DND-41 (cell line): ENCODE measurements around the gene STEAP4.

Source experiments
- ATAC-seq: fragments of 200-7000 bp; cut with Tn5 transposase; 3 replicates; pipeline ENCODE4 v1.9.1; 2021; ENCODE audit warnings: low read depth; ENCODE audit not compliant: insufficient read depth
- DNase-seq: peaks from one replicate; pipeline ENCODE4 v3.0.0-alpha.2; 2020
- H2AFZ ChIP-seq: 2 replicates; pipeline ENCODE4 v1.6.0; 2012; ENCODE audit warnings: low read depth, low read length
- H3K27ac ChIP-seq: 2 replicates; pipeline ENCODE4 v1.5.1; 2012; ENCODE audit warnings: low read length, inconsistent platforms
- H3K27me3 ChIP-seq: fragments of 200-600 bp; sonication (generic); 2 replicates; pipeline ENCODE4 v1.6.0; 2012; ENCODE audit warnings: low read length, mild to moderate bottlenecking, inconsistent platforms; ENCODE audit not compliant: insufficient read depth, poor library complexity
- H3K36me3 ChIP-seq: 2 replicates; pipeline ENCODE4 v1.5.1; 2012; ENCODE audit warnings: low read length, inconsistent platforms; ENCODE audit not compliant: insufficient read depth
- H3K4me1 ChIP-seq: 2 replicates; pipeline ENCODE4 v1.5.1; 2012; ENCODE audit warnings: mild to moderate bottlenecking, low read length; ENCODE audit not compliant: insufficient read depth
- H3K4me2 ChIP-seq: 2 replicates; pipeline ENCODE4 v1.6.0; 2012; ENCODE audit warnings: mild to moderate bottlenecking, moderate library complexity, low read length, inconsistent platforms; ENCODE audit not compliant: insufficient read depth
- H3K4me3 ChIP-seq, 2 experiments: fragments of 200-600 bp in 1 of 2; shearing (Covaris generic) in 1 of 2; 2 replicates each; pipeline ENCODE4 v1.5.1; 2012 to 2016; ENCODE audit warnings: inconsistent platforms in 2 of 2, low read length in 2 of 2, mild to moderate bottlenecking in 2 of 2, low read depth in 1 of 2, moderate library complexity in 1 of 2
- H3K79me2 ChIP-seq: 2 replicates; pipeline ENCODE4 v1.6.0; 2012; ENCODE audit warnings: low read length, inconsistent platforms; ENCODE audit not compliant: insufficient read depth
- H3K9ac ChIP-seq: 2 replicates; pipeline ENCODE4 v1.6.0; 2012; ENCODE audit warnings: low read depth, mild to moderate bottlenecking, inconsistent platforms, low read length, moderate library complexity
- H3K9me3 ChIP-seq: 2 replicates; pipeline ENCODE4 v1.5.1; 2012; ENCODE audit warnings: low read length, moderate library complexity, mild to moderate bottlenecking, inconsistent platforms; ENCODE audit not compliant: insufficient read depth, severe bottlenecking
- H4K20me1 ChIP-seq: 2 replicates; pipeline ENCODE4 v1.6.0; 2012; ENCODE audit warnings: low read length; ENCODE audit not compliant: insufficient read depth
- EZH2 ChIP-seq: IDR thresholded peaks from 3 replicates; pipeline ENCODE4 v1.6.1; 2012; ENCODE audit warnings: borderline replicate concordance, low read depth, mild to moderate bottlenecking, moderate library complexity, low read length, inconsistent platforms; ENCODE audit not compliant: severe bottlenecking
- TF ChIP-seq, protein P1 (sequence below): IDR thresholded peaks from 2 replicates; pipeline ENCODE4 v1.5.1; 2012; ENCODE audit warnings: borderline replicate concordance, low read length, moderate library complexity, mild to moderate bottlenecking; ENCODE audit not compliant: poor library complexity, severe bottlenecking; ENCODE audit errors: extremely low read depth

STEAP4 gene

GRCh38 chr7:88310956-88311674 is 4.4 kb upstream of the STEAP4 start:
- H3K79me2 ChIP-seq: no peaks in the 10 kb centered on the region
- no peak overlapping the region for H3K9ac ChIP-seq
- H3K4me2 ChIP-seq: no peak overlapping the region
- no peaks in the 10 kb centered on the region for H3K4me1 ChIP-seq
- DNase-seq (no peak), ATAC-seq (no peak)
- H3K9me3 ChIP-seq: no peaks in the 10 kb centered on the region
- H3K27ac ChIP-seq: no peak overlapping the region
- H3K36me3 ChIP-seq: no peaks in the 10 kb centered on the region
- no peaks in the 10 kb centered on the region for H4K20me1 ChIP-seq
- H2AFZ ChIP-seq: no peak overlapping the region
- TF ChIP-seq EZH2: no peak
- TF ChIP-seq, protein P1, sequence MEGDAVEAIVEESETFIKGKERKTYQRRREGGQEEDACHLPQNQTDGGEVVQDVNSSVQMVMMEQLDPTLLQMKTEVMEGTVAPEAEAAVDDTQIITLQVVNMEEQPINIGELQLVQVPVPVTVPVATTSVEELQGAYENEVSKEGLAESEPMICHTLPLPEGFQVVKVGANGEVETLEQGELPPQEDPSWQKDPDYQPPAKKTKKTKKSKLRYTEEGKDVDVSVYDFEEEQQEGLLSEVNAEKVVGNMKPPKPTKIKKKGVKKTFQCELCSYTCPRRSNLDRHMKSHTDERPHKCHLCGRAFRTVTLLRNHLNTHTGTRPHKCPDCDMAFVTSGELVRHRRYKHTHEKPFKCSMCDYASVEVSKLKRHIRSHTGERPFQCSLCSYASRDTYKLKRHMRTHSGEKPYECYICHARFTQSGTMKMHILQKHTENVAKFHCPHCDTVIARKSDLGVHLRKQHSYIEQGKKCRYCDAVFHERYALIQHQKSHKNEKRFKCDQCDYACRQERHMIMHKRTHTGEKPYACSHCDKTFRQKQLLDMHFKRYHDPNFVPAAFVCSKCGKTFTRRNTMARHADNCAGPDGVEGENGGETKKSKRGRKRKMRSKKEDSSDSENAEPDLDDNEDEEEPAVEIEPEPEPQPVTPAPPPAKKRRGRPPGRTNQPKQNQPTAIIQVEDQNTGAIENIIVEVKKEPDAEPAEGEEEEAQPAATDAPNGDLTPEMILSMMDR: no peak
- no peaks in the 10 kb centered on the region for H3K27me3 ChIP-seq
- H3K4me3 ChIP-seq: no peak overlapping the region

- no peak overlapping the region for H3K4me3 ChIP-seq
- H3K9ac ChIP-seq: no peak overlapping the region
- no peaks in the 10 kb centered on the region for H4K20me1 ChIP-seq
- no peak overlapping the region for H3K4me2 ChIP-seq
- H3K36me3 ChIP-seq: no peaks in the 10 kb centered on the region
- ATAC-seq (no peak), DNase-seq (no peak)
- H3K27me3 ChIP-seq: no peaks in the 10 kb centered on the region
- TF ChIP-seq EZH2: no peak
- TF ChIP-seq, protein P1: no peak
- H3K79me2 ChIP-seq: no peaks in the 10 kb centered on the region
- H2AFZ ChIP-seq: no peak overlapping the region
- H3K4me1 ChIP-seq: no peaks in the 10 kb centered on the region
- no peaks in the 10 kb centered on the region for H3K9me3 ChIP-seq
- H3K27ac ChIP-seq: no peak overlapping the region
Observed at GRCh38 chr7:88309819-88310218, 3.1 kb upstream of the STEAP4 start.

- no peaks in the 10 kb centered on the region for H4K20me1 ChIP-seq
- TF ChIP-seq EZH2: no peak
- TF ChIP-seq, protein P1: no peak
- no peak overlapping the region for H2AFZ ChIP-seq
- H3K4me1 ChIP-seq: no peaks in the 10 kb centered on the region
- H3K9me3 ChIP-seq: no peaks in the 10 kb centered on the region
- DNase-seq: no peak
- ATAC-seq: no peak
- H3K4me3 ChIP-seq: no peak overlapping the region
- H3K36me3 ChIP-seq: no peaks in the 10 kb centered on the region
- H3K9ac ChIP-seq: no peak overlapping the region
- H3K4me2 ChIP-seq: no peak overlapping the region
- no peaks in the 10 kb centered on the region for H3K79me2 ChIP-seq
- no peaks in the 10 kb centered on the region for H3K27me3 ChIP-seq
- H3K27ac ChIP-seq: no peak overlapping the region
Observed at GRCh38 chr7:88307823-88308222, 1.1 kb upstream of the STEAP4 start.
